MM.1S (cell line): ENCODE data around the gene NOB1.
A peak's percentile ranks its signal among the peaks of the same experiment; 100 is the strongest.

ENCODE experiments used
- DNase-seq: peaks from one replicate; pipeline ENCODE4 v3.0.0-alpha.2; 2015
- H2AFZ ChIP-seq: fragments of 300-600 bp; sonication (generic); 2 replicates; pipeline ENCODE4 v1.6.0; 2016; ENCODE audit warnings: antibody characterized with exemption, low read length
- H3F3A ChIP-seq: fragments of 300-600 bp; sonication (generic); 2 replicates; pipeline ENCODE4 v1.6.1; 2016; ENCODE audit warnings: mild to moderate bottlenecking, antibody characterized with exemption, low read length, moderate library complexity, mixed read lengths; ENCODE audit not compliant: insufficient read depth
- H3K27ac ChIP-seq: fragments of 300-600 bp; sonication (generic); 2 replicates; pipeline ENCODE4 v1.5.1; 2016; ENCODE audit warnings: mild to moderate bottlenecking, low read length
- H3K27me3 ChIP-seq: fragments of 300-600 bp; sonication (generic); replicated peaks from 2 replicates; pipeline ENCODE4 v1.6.0; 2016; ENCODE audit warnings: low read length; ENCODE audit not compliant: insufficient read depth
- H3K36me3 ChIP-seq: fragments of 300-600 bp; sonication (generic); replicated peaks from 2 replicates; pipeline ENCODE4 v1.6.1; 2016; ENCODE audit warnings: mild to moderate bottlenecking, low read length, mixed read lengths; ENCODE audit not compliant: insufficient read depth
- H3K4me1 ChIP-seq: fragments of 300-600 bp; sonication (generic); 2 replicates; pipeline ENCODE4 v1.6.1; 2016; ENCODE audit warnings: low read length, mixed read lengths
- H3K4me2 ChIP-seq: fragments of 300-600 bp; sonication (generic); 2 replicates; pipeline ENCODE4 v1.6.0; 2016; ENCODE audit warnings: low read depth, low read length
- H3K4me3 ChIP-seq: fragments of 300-600 bp; sonication (generic); 2 replicates; pipeline ENCODE4 v1.5.1; 2016; ENCODE audit warnings: low read length, mixed read lengths
- H3K79me2 ChIP-seq: fragments of 300-600 bp; sonication (generic); 2 replicates; pipeline ENCODE4 v1.6.1; 2016; ENCODE audit warnings: mixed run types, low read length, mixed read lengths
- H3K9ac ChIP-seq: fragments of 300-600 bp; sonication (generic); 2 replicates; pipeline ENCODE4 v1.6.1; 2016; ENCODE audit warnings: low read length, mixed read lengths
- H3K9me2 ChIP-seq: fragments of 300-600 bp; sonication (generic); replicated peaks from 2 replicates; pipeline ENCODE4 v1.6.1; 2016; ENCODE audit warnings: mild to moderate bottlenecking, low read length, mixed read lengths; ENCODE audit not compliant: insufficient read depth
- H3K9me3 ChIP-seq: fragments of 300-600 bp; sonication (generic); replicated peaks from 2 replicates; pipeline ENCODE4 v1.6.1; 2016; ENCODE audit warnings: mild to moderate bottlenecking, low read length, mixed read lengths; ENCODE audit not compliant: insufficient read depth
- H4K20me1 ChIP-seq: fragments of 300-600 bp; sonication (generic); 2 replicates; pipeline ENCODE4 v1.6.1; 2016; ENCODE audit warnings: mild to moderate bottlenecking, low read length, moderate library complexity, mixed read lengths; ENCODE audit not compliant: insufficient read depth
- EZH2 ChIP-seq: fragments of 300-600 bp; sonication (generic); optimal IDR thresholded peaks from 2 replicates; pipeline ENCODE3; 2017; ENCODE audit warnings: low read depth, mild to moderate bottlenecking, antibody characterized with exemption, low read length, mixed read lengths
- EZH2phosphoT487 ChIP-seq: fragments of 300-600 bp; sonication (generic); IDR thresholded peaks from 2 replicates; pipeline ENCODE4 v1.6.1; 2018; ENCODE audit warnings: antibody characterized with exemption, low read length
- TF ChIP-seq, protein P1 (sequence below): fragments of 300-600 bp; sonication (generic); IDR thresholded peaks from 2 replicates; pipeline ENCODE4 v1.5.1; 2016; ENCODE audit warnings: antibody characterized with exemption, low read length, mixed read lengths

The NOB1 gene

DNA sequence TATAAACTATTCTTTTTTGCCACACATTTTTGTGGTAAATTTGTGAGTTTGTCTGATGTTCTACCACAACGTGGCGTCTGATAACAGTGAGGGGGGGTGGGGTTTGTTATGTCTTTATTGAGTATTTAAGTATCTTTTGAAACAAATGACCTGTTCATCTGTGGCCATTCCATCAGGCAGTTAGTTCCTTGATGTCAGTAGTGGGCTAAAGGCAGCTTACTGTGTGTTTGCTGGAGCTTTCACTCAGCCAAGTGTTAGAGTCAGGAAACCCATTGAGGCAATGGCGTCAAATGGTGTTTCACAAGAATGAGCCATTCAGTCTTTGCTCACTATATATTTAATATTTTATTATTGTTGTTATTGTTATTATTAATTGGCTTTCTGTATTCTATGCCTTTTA, 56.3 kb downstream of the NOB1 start:
- Histone ChIP-seq H3K4me2 (no peak overlapping the region), H3K27ac (no peak overlapping the region), H3K9ac (no peak overlapping the region), H3K9me2 (no peaks in the 10 kb centered on the region), H3F3A (0 out of 2 replicates have a peak, but pooled peaks cover 3% of the 10 kb centered on the region), H3K4me3 (no peak overlapping the region), H3K36me3 (no peaks in the 10 kb centered on the region), H3K9me3 (no peaks in the 10 kb centered on the region), H3K4me1 (peaks cover under 1% of the 10 kb centered on the region; the same call in 1 of the 2 replicates), H3K79me2 (no peaks in the 10 kb centered on the region), H4K20me1 (no peaks in the 10 kb centered on the region), H3K27me3 (no peaks in the 10 kb centered on the region), H2AFZ (no peak overlapping the region)
- no peak for DNase-seq
- no peak for TF ChIP-seq EZH2
- TF ChIP-seq, protein P1, sequence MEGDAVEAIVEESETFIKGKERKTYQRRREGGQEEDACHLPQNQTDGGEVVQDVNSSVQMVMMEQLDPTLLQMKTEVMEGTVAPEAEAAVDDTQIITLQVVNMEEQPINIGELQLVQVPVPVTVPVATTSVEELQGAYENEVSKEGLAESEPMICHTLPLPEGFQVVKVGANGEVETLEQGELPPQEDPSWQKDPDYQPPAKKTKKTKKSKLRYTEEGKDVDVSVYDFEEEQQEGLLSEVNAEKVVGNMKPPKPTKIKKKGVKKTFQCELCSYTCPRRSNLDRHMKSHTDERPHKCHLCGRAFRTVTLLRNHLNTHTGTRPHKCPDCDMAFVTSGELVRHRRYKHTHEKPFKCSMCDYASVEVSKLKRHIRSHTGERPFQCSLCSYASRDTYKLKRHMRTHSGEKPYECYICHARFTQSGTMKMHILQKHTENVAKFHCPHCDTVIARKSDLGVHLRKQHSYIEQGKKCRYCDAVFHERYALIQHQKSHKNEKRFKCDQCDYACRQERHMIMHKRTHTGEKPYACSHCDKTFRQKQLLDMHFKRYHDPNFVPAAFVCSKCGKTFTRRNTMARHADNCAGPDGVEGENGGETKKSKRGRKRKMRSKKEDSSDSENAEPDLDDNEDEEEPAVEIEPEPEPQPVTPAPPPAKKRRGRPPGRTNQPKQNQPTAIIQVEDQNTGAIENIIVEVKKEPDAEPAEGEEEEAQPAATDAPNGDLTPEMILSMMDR = no peak
- TF ChIP-seq EZH2phosphoT487 = no peak

- peaks cover 30% of the 10 kb centered on the region for H3F3A ChIP-seq
- no peaks in the 10 kb centered on the region for H3K79me2 ChIP-seq
- H3K4me3 ChIP-seq = no peak overlapping the region
- peaks cover 35% of the 10 kb centered on the region for H3K4me1 ChIP-seq
- no peaks in the 10 kb centered on the region for H3K27me3 ChIP-seq
- H3K4me2 ChIP-seq = no peak overlapping the region
- no peak overlapping the region for H3K9ac ChIP-seq
- no peaks in the 10 kb centered on the region for H4K20me1 ChIP-seq
- H3K9me2 ChIP-seq = no peaks in the 10 kb centered on the region
- DNase-seq = no peak
- no peaks in the 10 kb centered on the region for H3K9me3 ChIP-seq
- no peak overlapping the region for H3K27ac ChIP-seq
- TF ChIP-seq, protein P1 = no peak
- TF ChIP-seq EZH2phosphoT487 (no peak), EZH2 (no peak)
- H3K36me3 ChIP-seq = no peaks in the 10 kb centered on the region
- no peak overlapping the region for H2AFZ ChIP-seq
Measured at GRCh38 chr16:69693916-69694315, 60.8 kb downstream of the NOB1 start.

- Histone ChIP-seq H3K36me3 (no peaks in the 10 kb centered on the region), H3K9ac (peak overlapping the region; percentile 51), H3K9me3 (no peaks in the 10 kb centered on the region), H3K9me2 (no peaks in the 10 kb centered on the region), H3K27me3 (no peaks in the 10 kb centered on the region), H2AFZ (0 out of 2 replicates have a peak overlapping the region, but pooled peaks have one; percentile 18), H3K4me3 (peak overlapping the region; percentile 41), H4K20me1 (no peaks in the 10 kb centered on the region), H3K4me2 (peak overlapping the region; percentile 76), H3K79me2 (no peaks in the 10 kb centered on the region), H3F3A (peaks cover 30% of the 10 kb centered on the region), H3K27ac (peak overlapping the region; percentile 91), H3K4me1 (peaks cover 35% of the 10 kb centered on the region)
- TF ChIP-seq EZH2phosphoT487 = no peak
- TF ChIP-seq, protein P1 = no peak
- TF ChIP-seq EZH2 = no peak
- peak; percentile 77 for DNase-seq
Measured at GRCh38 chr16:69691980-69692911, 62.5 kb downstream of the NOB1 start.
